Measurements from ENCODE around the gene ARG2. TPM values are rescaled to one million over a fixed set of nuclear protein-coding genes. Genes with fewer than 3 reads are reported as not detected.
A peak's percentile ranks its signal among the peaks of the same experiment; 100 is the strongest.

The ARG2 gene
- total RNA-seq, 3 donors from 2014 or later (not counting 1 experiment from before 2014, with no cell fraction given), result 1.2 to 7.4 (median 1.4) TPM

- ATAC-seq (no peak), DNase-seq (no peak)
- Histone ChIP-seq H3K9me3 (ENCODE audit: control insufficient read depth, insufficient read depth, low read length) (no peaks in the 10 kb centered on the region), H3K36me3 (ENCODE audit: control insufficient read depth, insufficient read depth, low read length) (peaks cover 3% of the 10 kb centered on the region), H3K4me3 (ENCODE audit: low read length) (peak overlapping the region; percentile 80), H3K27me3 (ENCODE audit: control insufficient read depth, insufficient read depth, low read length) (no peaks in the 10 kb centered on the region), H3K27ac (ENCODE audit: low read length) (no peak overlapping the region), H3K4me1 (ENCODE audit: control insufficient read depth, insufficient read depth, low read length) (peaks cover 39% of the 10 kb centered on the region)
- Mint-ChIP-seq H3K36me3 (no peaks in the 10 kb centered on the region), H3K27me3 (ENCODE audit: low read depth in 2 of 2) (no peaks in the 10 kb centered on the region), H3K4me1 (peaks cover 42 to 49% of the 10 kb centered on the region in 2 donors), H3K9me3 (no peaks in the 10 kb centered on the region), H3K27ac (peak overlapping the region; percentile 85 to 89), H3K4me3 (peak overlapping the region; percentile 93)
- WGBS (ENCODE audit: insufficient coverage), result 83% methylated on average over 5 of the region's 5 CpGs
- intact Hi-C loops (cut with micrococcal nuclease), result no loop called here
- TF ChIP-seq, protein P1, sequence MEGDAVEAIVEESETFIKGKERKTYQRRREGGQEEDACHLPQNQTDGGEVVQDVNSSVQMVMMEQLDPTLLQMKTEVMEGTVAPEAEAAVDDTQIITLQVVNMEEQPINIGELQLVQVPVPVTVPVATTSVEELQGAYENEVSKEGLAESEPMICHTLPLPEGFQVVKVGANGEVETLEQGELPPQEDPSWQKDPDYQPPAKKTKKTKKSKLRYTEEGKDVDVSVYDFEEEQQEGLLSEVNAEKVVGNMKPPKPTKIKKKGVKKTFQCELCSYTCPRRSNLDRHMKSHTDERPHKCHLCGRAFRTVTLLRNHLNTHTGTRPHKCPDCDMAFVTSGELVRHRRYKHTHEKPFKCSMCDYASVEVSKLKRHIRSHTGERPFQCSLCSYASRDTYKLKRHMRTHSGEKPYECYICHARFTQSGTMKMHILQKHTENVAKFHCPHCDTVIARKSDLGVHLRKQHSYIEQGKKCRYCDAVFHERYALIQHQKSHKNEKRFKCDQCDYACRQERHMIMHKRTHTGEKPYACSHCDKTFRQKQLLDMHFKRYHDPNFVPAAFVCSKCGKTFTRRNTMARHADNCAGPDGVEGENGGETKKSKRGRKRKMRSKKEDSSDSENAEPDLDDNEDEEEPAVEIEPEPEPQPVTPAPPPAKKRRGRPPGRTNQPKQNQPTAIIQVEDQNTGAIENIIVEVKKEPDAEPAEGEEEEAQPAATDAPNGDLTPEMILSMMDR (IDR thresholded peaks at IDR 0.05), result no peak
Observed at GRCh38 chr14:67673451-67673850, 53.7 kb downstream of the ARG2 start.

GRCh38 chr14:67674139-67674479 is 54.4 kb downstream of the ARG2 start:
- peak; percentile 46 to 70 for DNase-seq
- Histone ChIP-seq H3K36me3 (ENCODE audit: control insufficient read depth, insufficient read depth, low read length) (peaks cover 8% of the 10 kb centered on the region), H3K27ac (ENCODE audit: low read length) (peak overlapping the region; percentile 97), H3K4me1 (ENCODE audit: control insufficient read depth, insufficient read depth, low read length) (peaks cover 38% of the 10 kb centered on the region), H3K9me3 (ENCODE audit: control insufficient read depth, insufficient read depth, low read length) (no peaks in the 10 kb centered on the region), H3K4me3 (ENCODE audit: low read length) (peak overlapping the region; percentile 80), H3K27me3 (ENCODE audit: control insufficient read depth, insufficient read depth, low read length) (no peaks in the 10 kb centered on the region)
- Mint-ChIP-seq H3K4me3 (peak overlapping the region; percentile 93), H3K4me1 (peaks cover 35 to 43% of the 10 kb centered on the region in 2 donors), H3K27ac (peak overlapping the region; percentile 85 to 89), H3K36me3 (no peaks in the 10 kb centered on the region), H3K9me3 (no peaks in the 10 kb centered on the region), H3K27me3 (ENCODE audit: low read depth in 2 of 2) (no peaks in the 10 kb centered on the region)
- TF ChIP-seq, protein P1 (IDR thresholded peaks at IDR 0.05), result no peak
- under 1% methylated on average over 25 of the region's 25 CpGs for WGBS (ENCODE audit: insufficient coverage)
- peak; percentile 45 to 59 (median 52) for ATAC-seq
- intact Hi-C loops (cut with micrococcal nuclease), result loop anchor here (1.0 kb wide), 2 partner anchors 21 to 74 kb away; partner anchors contain the start of genes PIGH and RDH11

DNA sequence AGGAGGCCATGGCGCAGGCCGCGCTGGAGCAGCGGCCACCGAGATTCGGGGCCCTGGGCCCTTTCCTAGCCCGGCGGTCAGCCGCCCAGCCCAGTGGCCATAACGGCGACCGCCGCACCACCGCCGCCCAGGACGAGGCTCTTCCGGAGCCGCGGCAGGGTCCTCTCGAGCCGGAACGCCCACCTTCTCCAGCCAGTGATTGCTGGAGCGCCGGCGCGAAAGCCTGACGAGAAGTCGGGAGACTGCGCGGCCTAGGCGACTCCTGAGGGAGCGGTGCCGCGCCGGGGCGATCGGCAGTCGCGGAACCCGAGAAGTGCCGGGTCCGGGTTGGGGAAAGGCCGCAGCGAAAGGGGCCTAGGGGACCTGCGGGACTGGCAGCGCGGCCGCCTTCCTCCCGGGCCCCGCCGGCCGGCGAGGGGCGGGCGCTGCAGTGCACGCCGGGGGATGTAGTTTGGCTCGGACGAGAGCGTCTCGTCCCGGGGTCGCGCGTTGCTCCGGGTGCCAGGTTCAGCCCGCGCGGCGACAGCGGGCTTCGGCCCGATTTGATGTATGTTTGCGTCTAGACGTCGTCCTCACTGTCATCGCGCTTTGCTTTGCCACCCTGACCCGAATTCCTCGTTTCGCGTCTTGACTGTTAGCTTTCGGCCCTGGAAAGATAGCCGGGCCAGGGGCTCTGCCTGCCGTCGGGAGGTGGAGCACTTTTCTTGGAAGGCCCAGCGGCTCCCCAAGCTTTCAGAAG is 54.9 kb downstream of the ARG2 start, which contains the start of gene VTI1B:
TSS of gene VTI1B (minus strand) at position 153 of the 739 bp plus-strand sequence. CDS start at position 10, 143 bp downstream.
- ATAC-seq (peak; percentile 92 to 97 (median 94)), DNase-seq (peak; percentile 84 to 88)
- Histone ChIP-seq H3K4me3 (ENCODE audit: low read length) (peak within 1 kb of the TSS; percentile 80), H3K27me3 (ENCODE audit: control insufficient read depth, insufficient read depth, low read length) (no peaks in the 10 kb centered on the region), H3K4me1 (ENCODE audit: control insufficient read depth, insufficient read depth, low read length) (peaks cover 35% of the 10 kb centered on the region), H3K36me3 (ENCODE audit: control insufficient read depth, insufficient read depth, low read length) (peaks cover 8% of the 10 kb centered on the region), H3K9me3 (ENCODE audit: control insufficient read depth, insufficient read depth, low read length) (no peaks in the 10 kb centered on the region), H3K27ac (ENCODE audit: low read length) (peak within 1 kb of the TSS; percentile 97)
- intact Hi-C loops (cut with micrococcal nuclease), result loop anchor here (1.0 kb wide), 2 partner anchors 21 to 74 kb away; partner anchors contain the start of genes PIGH and RDH11
- Mint-ChIP-seq H3K4me3 (peak within 1 kb of the TSS; percentile 93), H3K27me3 (ENCODE audit: low read depth in 2 of 2) (no peaks in the 10 kb centered on the region), H3K9me3 (no peaks in the 10 kb centered on the region), H3K27ac (peak within 1 kb of the TSS; percentile 85 to 89), H3K4me1 (peaks cover 30 to 37% of the 10 kb centered on the region in 2 donors), H3K36me3 (no peaks in the 10 kb centered on the region)
- WGBS (ENCODE audit: insufficient coverage), result under 1% methylated on average over 87 of the region's 87 CpGs
- TF ChIP-seq, protein P1 (IDR thresholded peaks at IDR 0.05), result no peak

Data from natural killer cell (primary cell).